Esophagus muscularis mucosa (tissue), 4 donors: ENCODE results near the gene COL12A1. TPM values are rescaled to one million over a fixed set of nuclear protein-coding genes. Genes with fewer than 3 reads are reported as not detected.

Experiments used
- DNase-seq: peaks from one replicate; pipeline ENCODE4 v3.0.0-alpha.2; 2017; ENCODE audit errors: extremely low spot score
- H3K27ac ChIP-seq, 4 donors: fragments of 200-600 bp; sonication (generic); replicated peaks in 1 of 4; 1 replicate in 3 of 4; 2 replicates in 1 of 4; pipeline ENCODE4 v1.5.1; 2016 to 2019; ENCODE audit warnings: mild to moderate bottlenecking in 1 of 4
- H3K27me3 ChIP-seq, 4 donors: fragments of 200-600 bp; sonication (generic); one replicate each; pipeline versions ENCODE4 v1.5.1 to v1.6.0; 2016 to 2019
- H3K36me3 ChIP-seq, 4 donors: fragments of 200-600 bp; sonication (generic); one replicate each; pipeline ENCODE4 v1.5.1; 2016 to 2019
- H3K4me1 ChIP-seq, 4 donors: fragments of 200-600 bp; sonication (generic); one replicate each; pipeline ENCODE4 v1.5.1; 2016 to 2019
- H3K4me3 ChIP-seq, 4 donors: fragments of 200-600 bp; sonication (generic); 1 replicate in 2 of 4; 2 replicates in 2 of 4; pipeline ENCODE4 v1.5.1; 2016 to 2019; ENCODE audit warnings: mild to moderate bottlenecking in 4 of 4, moderate library complexity in 1 of 4
- H3K9me3 ChIP-seq, 4 donors: fragments of 200-600 bp; sonication (generic); 1 replicate in 3 of 4; 2 replicates in 1 of 4; pipeline ENCODE4 v1.5.1; 2016 to 2019
- CTCF ChIP-seq, 3 experiments: fragments of 200-600 bp in 2 of 3; fragments of 450-650 bp in 1 of 3; sonication (generic) in 2 of 3; IDR thresholded peaks; one replicate each; pipeline ENCODE4 v1.5.1; 2017 to 2019; ENCODE audit warnings: antibody characterized with exemption in 3 of 3, mild to moderate bottlenecking in 2 of 3, moderate library complexity in 1 of 3
- EP300 ChIP-seq: sonication (generic); formaldehyde crosslinking; IDR thresholded peaks from one replicate; pipeline ENCODE4 v1.6.1; 2017; ENCODE audit warnings: antibody characterized with exemption
- POLR2A ChIP-seq: fragments of 450-650 bp; IDR thresholded peaks from one replicate; pipeline ENCODE4 v1.6.1; 2017; ENCODE audit warnings: antibody characterized with exemption, moderate library complexity, mild to moderate bottlenecking, low read depth
- POLR2AphosphoS5 ChIP-seq, 2 donors: sonication (generic); formaldehyde crosslinking; IDR thresholded peaks; one replicate each; pipeline ENCODE4 v1.6.1; 2017; ENCODE audit warnings: antibody characterized with exemption in 2 of 2
- WGBS: methylation state at CpG from one replicate; pipeline ENCODE4 v1.1.5; 2018; 5-methylcytosine and 5-hydroxymethylcytosine counted together
- intact Hi-C: fragments of 100-400 bp; cut with DNase I; formaldehyde crosslinking; loops from one replicate; pipeline ENCODE4 v1.15.1; 2023
- total RNA-seq, 4 donors: library from RNA; depleted of rRNA; stranded (reverse); fragments of >200 nt; gene quantifications; one replicate each; pipeline versions ENCODE4 v1.1.0 to v1.2.1, GENCODE V29; 2016

COL12A1 gene
- total RNA-seq, 4 donors from 2014 or later: 309 to 477 (median 376) TPM

- no peak overlapping the region for H3K27ac ChIP-seq
- TF ChIP-seq POLR2AphosphoS5 (IDR thresholded peaks at IDR 0.05) (no peak), CTCF (IDR thresholded peaks at IDR 0.05) (no peak), POLR2A (no peak), EP300 (no peak)
Observed at GRCh38 chr6:75157336-75157735, 48.5 kb downstream of the COL12A1 start.

GRCh38 chr6:75156186-75156878, 49.5 kb downstream of the COL12A1 start:
- Histone ChIP-seq H3K36me3 (peaks cover 0 to 35% (median 6%) of the 10 kb centered on the region in 4 donors), H3K27ac (no peak overlapping the region), H3K4me1 (peaks cover 0 to 20% (median 11%) of the 10 kb centered on the region in 4 donors), H3K4me3 (no peak overlapping the region), H3K9me3 (no peaks in the 10 kb centered on the region), H3K27me3 (no peaks in the 10 kb centered on the region)
- intact Hi-C loops: no loop called here
- WGBS: 88% methylated on average over 8 of the region's 8 CpGs
- DNase-seq: no peak
- TF ChIP-seq EP300 (no peak), POLR2AphosphoS5 (IDR thresholded peaks at IDR 0.05) (no peak), POLR2A (no peak), CTCF (IDR thresholded peaks at IDR 0.05) (no peak)

More at GRCh38 chr6:75157336-75157735, 48.5 kb downstream of the COL12A1 start:
- Histone ChIP-seq H3K36me3 (peaks cover 0 to 25% (median 3%) of the 10 kb centered on the region in 4 donors), H3K9me3 (no peaks in the 10 kb centered on the region), H3K4me1 (peaks cover 0 to 20% (median 13%) of the 10 kb centered on the region in 4 donors), H3K4me3 (no peak overlapping the region), H3K27me3 (no peaks in the 10 kb centered on the region)
- DNase-seq: no peak
- 40% methylated on average over 2 of the region's 2 CpGs for WGBS
- intact Hi-C loops: no loop called here

- TF ChIP-seq POLR2AphosphoS5 (IDR thresholded peaks at IDR 0.05) (no peak), EP300 (no peak), POLR2A (no peak), CTCF (IDR thresholded peaks at IDR 0.05) (no peak)
- Histone ChIP-seq H3K36me3 (peaks cover 0 to 42% (median 10%) of the 10 kb centered on the region in 4 donors), H3K27ac (peak overlapping the region in 1 of 4 donors; percentile 5), H3K9me3 (no peaks in the 10 kb centered on the region), H3K27me3 (no peaks in the 10 kb centered on the region), H3K4me3 (no peak overlapping the region), H3K4me1 (peaks cover 0 to 19% (median 14%) of the 10 kb centered on the region in 4 donors)
- intact Hi-C loops: no loop called here
- WGBS: 60% methylated on average over 5 of the region's 5 CpGs
- DNase-seq: no peak
Observed at GRCh38 chr6:75155631-75156030, 50.2 kb downstream of the COL12A1 start.

GRCh38 chr6:75154973-75155372, 50.9 kb downstream of the COL12A1 start:
- intact Hi-C loops: no loop called here
- Histone ChIP-seq H3K27ac (peak overlapping the region in 1 of 4 donors; percentile 18), H3K27me3 (no peaks in the 10 kb centered on the region), H3K9me3 (no peaks in the 10 kb centered on the region), H3K4me1 (peaks cover 0 to 20% (median 17%) of the 10 kb centered on the region in 4 donors), H3K36me3 (peaks cover 0 to 47% (median 11%) of the 10 kb centered on the region in 4 donors), H3K4me3 (no peak overlapping the region)
- TF ChIP-seq CTCF (IDR thresholded peaks at IDR 0.05) (no peak), POLR2AphosphoS5 (IDR thresholded peaks at IDR 0.05) (no peak), POLR2A (no peak), EP300 (no peak)
- 84% methylated on average over 1 of the region's 1 CpG for WGBS
- DNase-seq: no peak
